ENCODE measurements around the gene GOSR1. TPM values are rescaled to one million over a fixed set of nuclear protein-coding genes. Genes with fewer than 3 reads are reported as not detected.

Gene GOSR1
- polyA plus RNA-seq, 2 of the 4 experiments (the other 2 are of a cell fraction): 48.8 to 49.6 TPM

- H3K27ac ChIP-seq: no peak overlapping the region
- no peak for DNase-seq (ENCODE audit: low read depth in 1 of 2, low spot score in 1 of 2)
- POLR2A ChIA-PET: no interaction called here
- H3K4me1 ChIP-seq: no peaks in the 10 kb centered on the region
- TF ChIP-seq ZSCAN20 (CRISPR knock-in tag; IDR thresholded peaks at IDR 0.05): no peak
- TF ChIP-seq ZFP36 (IDR thresholded peaks at IDR 0.05; ENCODE audit: borderline replicate concordance, partially characterized antibody): no peak
- TF ChIP-seq HMGXB4 (CRISPR knock-in tag; IDR thresholded peaks at IDR 0.05; ENCODE audit: borderline replicate concordance): no peak
- no peak for TF ChIP-seq GATA3 (IDR thresholded peaks at IDR 0.05; ENCODE audit: borderline replicate concordance)
- TF ChIP-seq CBX2 (IDR thresholded peaks at IDR 0.05; ENCODE audit: borderline replicate concordance, low read depth): no peak
- no peak for TF ChIP-seq ATOH8 (CRISPR knock-in tag; IDR thresholded peaks at IDR 0.05; ENCODE audit: low read depth)
- TF ChIP-seq HOXB13 (CRISPR knock-in tag; IDR thresholded peaks at IDR 0.05; ENCODE audit: low read depth): no peak
- no peak for TF ChIP-seq TFCP2L1 (CRISPR knock-in tag; IDR thresholded peaks at IDR 0.05)
- no peak for TF ChIP-seq MAZ (IDR thresholded peaks at IDR 0.05; ENCODE audit: borderline replicate concordance, low read depth, low read length)
- no peak for TF ChIP-seq SMC3 (IDR thresholded peaks at IDR 0.05)
- no peak for TF ChIP-seq ESRRA (IDR thresholded peaks at IDR 0.05; ENCODE audit: borderline replicate concordance, low read length)
- H3K4me2 ChIP-seq: no peak overlapping the region
- H3K4me3 ChIP-seq: no peak overlapping the region
- CTCF ChIA-PET: no interaction called here
- no peak for ATAC-seq
- no peaks in the 10 kb centered on the region for H3K9me3 ChIP-seq
- FAIRE-seq: no peak
- 49% methylated on average over 8 of the region's 8 CpGs for WGBS (ENCODE audit: missing lambda C conversion rate)
Measured at GRCh38 chr17:30557916-30558685, 80.9 kb downstream of the GOSR1 start.

GRCh38 chr17:30558686-30559545, 81.7 kb downstream of the GOSR1 start:
- TF ChIP-seq ATOH8 (CRISPR knock-in tag; IDR thresholded peaks at IDR 0.05; ENCODE audit: low read depth): no peak
- TF ChIP-seq JUN (IDR thresholded peaks at IDR 0.05): no peak
- no peak for TF ChIP-seq USF2 (IDR thresholded peaks at IDR 0.05)
- TF ChIP-seq CTCF (IDR thresholded peaks at IDR 0.05): no peak
- TF ChIP-seq KDM5A (IDR thresholded peaks at IDR 0.05): no peak
- no peak for TF ChIP-seq FOSB (CRISPR knock-in tag; IDR thresholded peaks at IDR 0.05)
- TF ChIP-seq BCL3 (IDR thresholded peaks at IDR 0.05): no peak
- no peak for TF ChIP-seq RAD21 (conservative IDR thresholded peaks at IDR 0.05 in 1 of 2, IDR thresholded peaks at IDR 0.05 in 1 of 2)
- TF ChIP-seq EHF (CRISPR knock-in tag; IDR thresholded peaks at IDR 0.05): no peak
- 59% methylated on average over 19 of the region's 22 CpGs for WGBS (ENCODE audit: missing lambda C conversion rate)
- Histone ChIP-seq H3K4me1 (no peaks in the 10 kb centered on the region), H3K4me2 (no peak overlapping the region), H3K9me3 (no peaks in the 10 kb centered on the region), H3K4me3 (no peak overlapping the region), H3K27ac (no peak overlapping the region)
- DNase-seq (ENCODE audit: low read depth in 1 of 2, low spot score in 1 of 2) (no peak), FAIRE-seq (no peak), ATAC-seq (no peak)
- POLR2A ChIA-PET: no interaction called here
- CTCF ChIA-PET: no interaction called here
